Endothelial cell of umbilical vein (primary cell): ENCODE results near the gene FES.

Experiments
- CTCF ChIP-seq, 2 donors: IDR thresholded peaks; 1 replicate in 1 of 2; 2 replicates in 1 of 2; pipeline ENCODE4 v1.5.1; 2011; ENCODE audit warnings: low read length in 2 of 2, mild to moderate bottlenecking in 2 of 2, moderate library complexity in 2 of 2, control low read depth in 1 of 2, inconsistent platforms in 1 of 2, low read depth in 1 of 2; ENCODE audit not compliant: insufficient read depth in 1 of 2; ENCODE audit errors: extremely low read depth in 1 of 2
- EZH2 ChIP-seq: IDR thresholded peaks from 2 replicates; pipeline ENCODE4 v1.6.1; 2012; ENCODE audit warnings: borderline replicate concordance, low read depth, mild to moderate bottlenecking, moderate library complexity, low read length, inconsistent platforms; ENCODE audit not compliant: severe bottlenecking
- MAX ChIP-seq: IDR thresholded peaks from 2 replicates; pipeline ENCODE4 v1.6.1; 2011; ENCODE audit not compliant: insufficient read depth, insufficient read length
- MYC ChIP-seq: IDR thresholded peaks from one replicate; pipeline ENCODE4 v1.6.1; 2011; ENCODE audit warnings: mild to moderate bottlenecking, low read depth, low read length
- POLR2AphosphoS5 ChIP-seq: IDR thresholded peaks from 2 replicates; pipeline ENCODE4 v1.6.1; 2012; ENCODE audit warnings: low read depth, mild to moderate bottlenecking, control low read depth, low read length, moderate library complexity; ENCODE audit not compliant: insufficient read depth

GRCh38 chr15:90876046-90876445 is 8.3 kb upstream of the FES start:
- TF ChIP-seq CTCF (IDR thresholded peaks at IDR 0.05; ENCODE audit: extremely low read depth in 1 of 2, insufficient read depth in 1 of 2, low read depth in 1 of 2, low read length in 2 of 2) (no peak), POLR2AphosphoS5 (no peak), MAX (no peak), MYC (no peak), EZH2 (no peak)
